ENCODE data around the gene CHDH. TPM values are rescaled to one million over a fixed set of nuclear protein-coding genes. Genes with fewer than 3 reads are reported as not detected.
A peak's percentile ranks its signal among the peaks of the same experiment; 100 is the strongest.

Gene CHDH
- total and polyA plus RNA-seq, 11 donors, result 0.69 to 13.2 (median 4.9) TPM

- no peak overlapping the region for H3K4me3 ChIP-seq
- DNase-seq, result no peak
- WGBS, 4 donors, result 80 to 86% (median 83%) methylated on average over 5 of the region's 5 CpGs
- intact Hi-C loops (cut with DNase I), result no loop called here
- no peaks in the 10 kb centered on the region for H3K4me1 ChIP-seq
- no peaks in the 10 kb centered on the region for H3K36me3 ChIP-seq
- no peak for ATAC-seq
- TF ChIP-seq CTCF (IDR thresholded peaks at IDR 0.05) (no peak), POLR2A (IDR thresholded peaks at IDR 0.05) (no peak)
- H3K27me3 ChIP-seq, result peaks cover 0 to 14% (median 0%) of the 10 kb centered on the region in 9 donors
- H3K9me3 ChIP-seq, result no peaks in the 10 kb centered on the region
- H3K27ac ChIP-seq, result no peak overlapping the region
Measured at GRCh38 chr3:53765753-53766152, 80.5 kb downstream of the CHDH start.

GRCh38 chr3:53764026-53764775 lies 82.0 kb downstream of the CHDH start:
- peak in 1 of 4 donors; percentile 26 for ATAC-seq
- no peak overlapping the region for H3K27ac ChIP-seq
- H3K36me3 ChIP-seq, result no peaks in the 10 kb centered on the region
- no peaks in the 10 kb centered on the region for H3K4me1 ChIP-seq
- no peak for DNase-seq
- intact Hi-C loops (cut with DNase I), result no loop called here
- 85 to 89% (median 86%) methylated on average over 13 to 14 of the region's 14 CpGs for WGBS, 4 donors
- H3K27me3 ChIP-seq, result peaks cover 0 to 11% (median 0%) of the 10 kb centered on the region in 9 donors
- no peak overlapping the region for H3K4me3 ChIP-seq
- TF ChIP-seq POLR2A (IDR thresholded peaks at IDR 0.05), result no peak
- no peak for TF ChIP-seq CTCF (IDR thresholded peaks at IDR 0.05)
- H3K9me3 ChIP-seq, result no peaks in the 10 kb centered on the region

- TF ChIP-seq POLR2A (IDR thresholded peaks at IDR 0.05) (no peak), CTCF (IDR thresholded peaks at IDR 0.05) (no peak)
- no peaks in the 10 kb centered on the region for H3K9me3 ChIP-seq
- ATAC-seq (no peak), DNase-seq (no peak)
- no peak overlapping the region for H3K4me3 ChIP-seq
- H3K4me1 ChIP-seq, result no peaks in the 10 kb centered on the region
- no peaks in the 10 kb centered on the region for H3K36me3 ChIP-seq
- H3K27me3 ChIP-seq, result peaks cover 0 to 9% (median 0%) of the 10 kb centered on the region in 9 donors
- H3K27ac ChIP-seq, result no peak overlapping the region
- intact Hi-C loops (cut with DNase I), result no loop called here
- WGBS, 4 donors, result 82 to 89% (median 85%) methylated on average over 5 to 7 of the region's 7 CpGs
Measured at GRCh38 chr3:53763353-53763752, 82.9 kb downstream of the CHDH start.

Other genes with a start within 250 kb of the CHDH start
- 1 to 10 TPM in 2 of 9 donors, under 1 TPM in 6, not detected in 1; 0.09 to 1.5 (median 0.61) TPM for gene IL17RB, start 149 bp upstream of the CHDH start, total RNA-seq
- gene IL17RB, start 149 bp upstream of the CHDH start, polyA plus RNA-seq, result under 1 TPM; 0.17 to 0.80 TPM
- 10 to 100 TPM; 19.3 to 48.2 (median 32.4) TPM for gene ACTR8, start 35.7 kb upstream of the CHDH start, total RNA-seq
- 10 to 100 TPM; 12.0 to 19.5 TPM for gene ACTR8, start 35.7 kb upstream of the CHDH start, polyA plus RNA-seq
- 100 to 1,000 TPM in 4 of 9 donors, 10 to 100 TPM in 5; 65.7 to 173 (median 81.5) TPM for gene SELENOK, start 45.4 kb upstream of the CHDH start, total RNA-seq
- 100 to 1,000 TPM; 194 to 242 TPM for gene SELENOK, start 45.4 kb upstream of the CHDH start, polyA plus RNA-seq

Data from heart left ventricle (tissue), 16 donors.